ENCODE measurements around the gene NF1.

The NF1 gene

DNA sequence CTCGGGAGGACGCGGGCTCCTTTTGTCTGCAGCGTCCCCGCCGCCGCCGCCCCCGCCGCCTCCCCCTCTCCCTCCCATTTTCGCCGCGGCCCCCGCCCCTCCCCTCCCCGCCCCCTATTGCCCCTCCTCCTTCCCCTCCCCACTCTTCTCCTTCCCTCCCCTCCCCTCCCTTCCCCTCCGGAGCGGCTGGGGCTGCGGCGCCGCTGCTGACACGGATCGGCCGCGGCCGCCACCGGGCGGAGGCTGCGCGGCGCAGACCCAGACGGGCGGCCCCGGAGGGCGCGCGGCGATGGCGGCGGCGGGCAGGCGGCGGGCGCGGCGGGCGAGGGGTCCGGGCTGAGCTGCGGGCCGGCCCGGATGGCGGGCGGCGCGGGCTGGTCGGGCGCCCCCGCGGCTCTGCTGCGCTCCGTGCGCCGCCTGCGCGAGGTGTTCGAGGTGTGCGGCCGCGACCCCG lies 296.7 kb downstream of the NF1 start, which contains the start of gene RAB11FIP4:
TSS of gene RAB11FIP4 (plus strand) at position 180 of the 454 bp plus-strand sequence. CDS start at position 358, 178 bp downstream.
- peak; percentile 81 for DNase-seq

DNA sequence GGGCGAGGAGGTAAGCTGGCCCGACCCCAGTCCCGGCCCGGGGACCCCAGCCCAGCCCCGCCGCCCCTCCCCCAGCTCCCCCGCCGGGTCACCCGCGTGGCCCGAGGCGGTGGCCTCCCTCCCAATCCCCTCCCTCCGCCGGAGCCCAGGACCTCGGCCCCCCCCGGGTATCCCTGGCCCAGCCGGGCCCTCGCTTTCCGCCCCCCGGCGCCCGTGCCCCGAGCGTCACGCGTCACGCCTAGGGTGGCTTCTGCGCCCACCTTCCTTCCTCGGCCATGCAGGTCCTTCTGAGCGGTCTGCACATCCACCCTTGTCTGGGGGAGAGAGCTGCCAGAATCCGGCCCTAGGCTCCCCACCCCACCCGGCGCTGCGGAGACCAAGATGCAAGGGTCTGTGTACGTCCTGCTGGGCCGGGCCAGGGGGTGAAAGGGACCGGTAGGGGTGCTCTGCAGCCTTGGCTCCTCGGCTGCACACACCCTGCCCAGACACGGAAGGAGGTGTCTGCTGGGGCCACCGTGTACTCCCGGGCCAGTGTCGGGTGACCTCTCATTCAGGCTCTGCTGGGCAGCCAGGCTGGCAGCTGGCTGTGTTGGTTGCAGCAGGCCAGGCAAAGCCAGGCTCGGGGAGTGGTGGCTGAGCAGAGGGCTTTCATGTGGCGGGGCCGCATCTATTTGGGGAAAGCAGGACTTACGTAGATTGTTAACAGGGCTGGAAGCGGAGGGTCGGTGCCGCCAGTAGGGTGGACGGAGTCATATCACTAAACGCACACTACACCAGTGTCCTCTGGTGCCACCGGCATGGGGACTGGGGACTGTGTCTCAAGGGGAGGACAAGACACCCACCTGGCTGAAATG lies 297.5 kb downstream of the NF1 start:
- peak; percentile 48 for DNase-seq

DNA sequence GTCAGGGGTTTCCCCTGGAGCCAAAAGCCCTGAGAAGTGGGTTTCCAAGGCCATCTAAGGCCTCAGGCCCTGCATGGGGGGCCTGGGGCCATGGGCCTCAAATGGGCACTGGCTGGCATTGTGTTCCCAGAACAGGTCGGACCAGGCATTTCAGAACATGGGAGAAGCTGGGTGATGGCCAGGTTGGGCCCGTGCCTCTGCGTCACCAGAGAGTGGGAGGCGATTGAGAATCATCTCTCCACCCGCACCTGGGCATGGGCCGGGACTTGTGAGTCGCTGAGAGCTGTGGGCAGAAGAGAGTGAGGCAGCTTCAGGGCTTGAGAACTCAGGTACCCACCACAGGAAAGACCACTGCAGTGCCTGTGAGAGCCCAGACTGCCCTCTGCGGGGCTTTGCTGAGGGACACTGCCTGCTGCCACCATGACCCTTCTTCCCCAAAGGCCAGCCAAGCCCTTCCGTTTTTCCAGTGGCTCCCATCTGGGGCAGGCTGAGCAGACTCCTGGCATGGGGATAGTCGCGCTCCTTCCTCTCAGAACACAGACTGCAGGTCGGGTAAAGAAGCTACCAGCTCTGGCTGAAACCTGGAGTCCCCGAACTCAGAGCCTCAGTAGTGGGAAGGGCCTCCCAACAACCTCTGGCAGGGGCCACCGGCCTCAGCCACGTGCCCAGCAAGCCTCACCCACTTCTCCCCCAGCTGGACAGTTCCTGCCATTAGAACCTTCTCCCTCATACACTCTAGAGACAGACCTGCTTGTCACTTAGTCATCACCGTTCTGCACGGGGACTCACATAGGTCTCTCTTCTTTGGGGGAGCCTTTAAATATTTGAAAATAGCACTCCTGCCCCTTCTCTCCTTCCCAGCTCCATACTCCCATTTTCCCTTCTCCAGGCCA lies 298.3 kb downstream of the NF1 start:
- DNase-seq = no peak

DNA sequence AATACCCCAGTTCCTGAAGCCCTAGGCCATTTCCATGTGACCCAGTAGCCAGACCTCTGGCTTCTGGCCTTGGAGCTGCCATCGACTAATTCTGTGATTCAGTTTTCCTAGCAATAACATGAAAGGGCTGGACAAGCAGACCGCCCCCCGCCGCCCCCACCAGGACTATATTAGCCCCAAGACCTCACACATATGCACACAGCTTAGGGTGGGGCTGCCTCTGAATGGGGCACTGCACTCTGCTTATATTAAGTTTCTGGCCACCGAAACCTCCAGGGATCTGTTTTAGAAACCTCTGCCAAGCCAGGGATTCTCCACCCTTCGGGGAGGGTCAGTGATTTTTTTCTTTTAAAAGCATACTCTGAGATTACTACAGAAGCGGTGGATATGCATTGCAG lies 299.0 kb downstream of the NF1 start:
- DNase-seq = no peak

DNA sequence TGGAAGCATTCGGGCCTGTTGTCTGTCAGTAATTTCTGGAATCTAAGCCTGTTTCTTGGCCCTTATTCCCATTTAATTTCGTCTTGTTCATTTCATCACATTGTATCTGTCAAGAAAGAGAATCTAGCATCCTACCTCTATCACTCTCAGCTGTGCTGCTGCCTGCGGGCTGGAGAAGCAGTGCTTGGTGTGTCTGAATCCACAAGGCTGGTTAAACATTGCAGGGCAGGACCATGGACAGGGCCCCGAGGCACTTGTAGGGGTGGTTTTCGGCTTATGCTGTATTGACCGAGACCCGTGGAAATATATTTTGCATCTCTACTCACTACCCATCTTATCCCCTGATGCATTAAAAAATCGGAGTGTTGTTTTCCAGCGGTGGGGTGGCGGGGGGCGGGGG lies 299.8 kb downstream of the NF1 start:
- no peak for DNase-seq

DNA sequence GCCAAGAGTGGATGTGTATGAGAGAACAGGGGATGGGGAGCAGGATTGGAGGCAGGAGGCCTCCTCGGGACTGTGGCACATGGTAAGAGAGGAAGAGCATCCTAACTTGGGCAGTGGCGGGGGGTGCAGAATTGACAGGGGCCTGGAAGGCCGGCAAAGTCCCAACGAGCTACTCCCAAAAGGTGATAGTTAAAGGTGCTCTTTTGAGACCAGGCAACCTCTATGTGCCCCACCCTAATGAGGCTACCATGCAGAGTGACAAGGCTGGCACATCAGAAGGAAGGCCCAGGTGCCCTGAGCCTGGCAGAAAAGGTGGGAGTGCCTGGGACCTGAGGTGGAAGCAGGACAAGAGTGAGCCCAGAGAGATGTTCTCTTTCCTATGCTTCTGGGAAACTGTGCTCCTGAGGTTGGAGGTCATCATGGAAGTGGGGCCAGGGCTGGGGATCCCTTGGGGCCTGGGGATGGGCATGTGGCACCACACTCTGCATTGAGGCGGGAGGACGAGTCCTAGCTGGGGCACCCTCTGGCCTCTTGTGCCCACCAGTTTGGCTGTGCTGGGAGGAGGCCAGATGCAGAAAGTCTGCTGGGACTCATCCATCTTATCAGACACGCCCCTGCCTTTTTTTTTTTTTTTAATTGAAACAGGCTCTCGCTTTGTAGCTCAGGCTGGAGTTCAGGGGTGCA lies 302.6 kb downstream of the NF1 start:
- DNase-seq = no peak

DNA sequence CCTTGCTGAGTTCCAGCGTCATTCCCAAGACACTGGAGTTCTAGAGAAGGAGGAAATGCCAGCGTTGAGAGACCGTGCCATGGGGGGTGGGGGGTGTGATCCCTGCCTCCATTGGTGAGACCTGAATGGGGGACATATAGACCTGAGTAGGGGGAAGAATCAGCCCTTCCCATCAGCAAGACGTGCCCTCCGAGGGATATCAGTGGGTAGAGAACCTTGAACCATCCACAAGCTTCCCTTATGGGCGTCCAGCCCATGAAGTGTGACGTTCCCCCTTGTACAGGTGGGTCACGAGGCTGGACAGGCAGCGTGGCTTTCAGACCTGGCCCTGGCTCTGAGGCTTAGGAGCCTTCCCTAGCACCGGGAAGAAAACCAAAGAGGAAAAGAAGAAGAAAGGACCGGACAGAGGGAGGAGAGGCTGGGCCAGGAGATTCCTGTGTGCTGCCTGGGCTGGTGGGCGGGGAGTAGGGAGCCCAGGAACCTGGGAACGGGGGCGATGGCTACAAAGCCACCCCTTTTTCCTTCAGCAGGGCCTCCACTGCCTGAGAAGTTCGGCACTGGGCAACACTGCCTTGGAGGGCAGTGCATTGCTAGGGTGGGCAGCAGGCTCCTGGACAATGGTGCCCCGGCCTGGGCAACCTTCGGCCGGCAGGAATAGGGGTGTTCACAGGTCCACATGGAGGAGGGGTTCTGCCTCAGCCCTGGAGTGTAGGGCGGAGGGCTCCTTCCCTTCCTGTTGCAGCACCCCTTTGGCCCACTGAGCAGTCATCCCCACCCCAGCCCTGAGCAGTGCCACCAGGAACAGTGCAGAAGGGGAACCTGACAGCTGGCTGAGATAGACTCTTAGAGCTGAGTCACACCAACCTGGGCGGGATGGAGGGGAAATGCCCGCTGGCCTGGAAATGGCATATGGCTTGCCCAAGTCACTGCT lies 303.9 kb downstream of the NF1 start:
- no peak for DNase-seq

DNA sequence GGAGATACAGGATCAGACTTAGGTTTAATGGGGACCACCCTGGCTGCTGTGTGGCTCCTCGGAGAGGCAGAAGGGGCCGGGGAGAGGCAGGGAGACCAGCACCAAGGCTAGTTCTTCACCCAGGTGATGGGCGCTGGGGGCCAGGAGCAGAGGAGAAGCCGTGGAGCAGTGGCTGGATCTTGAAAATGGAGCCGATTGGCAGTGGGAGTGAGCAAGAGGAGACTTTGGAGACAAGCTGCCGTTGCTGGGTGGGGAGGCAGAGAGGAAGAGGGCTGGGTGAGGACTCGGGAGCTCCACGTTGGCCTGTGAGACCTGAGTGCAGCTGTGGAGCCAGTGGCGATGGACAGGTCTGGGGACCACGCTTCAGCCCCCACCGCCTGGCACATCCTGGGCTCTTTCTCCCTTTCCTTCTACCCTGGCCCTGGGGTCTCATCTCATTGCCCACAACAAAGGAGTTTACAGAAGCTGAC lies 305.7 kb downstream of the NF1 start:
- no peak for DNase-seq

DNA sequence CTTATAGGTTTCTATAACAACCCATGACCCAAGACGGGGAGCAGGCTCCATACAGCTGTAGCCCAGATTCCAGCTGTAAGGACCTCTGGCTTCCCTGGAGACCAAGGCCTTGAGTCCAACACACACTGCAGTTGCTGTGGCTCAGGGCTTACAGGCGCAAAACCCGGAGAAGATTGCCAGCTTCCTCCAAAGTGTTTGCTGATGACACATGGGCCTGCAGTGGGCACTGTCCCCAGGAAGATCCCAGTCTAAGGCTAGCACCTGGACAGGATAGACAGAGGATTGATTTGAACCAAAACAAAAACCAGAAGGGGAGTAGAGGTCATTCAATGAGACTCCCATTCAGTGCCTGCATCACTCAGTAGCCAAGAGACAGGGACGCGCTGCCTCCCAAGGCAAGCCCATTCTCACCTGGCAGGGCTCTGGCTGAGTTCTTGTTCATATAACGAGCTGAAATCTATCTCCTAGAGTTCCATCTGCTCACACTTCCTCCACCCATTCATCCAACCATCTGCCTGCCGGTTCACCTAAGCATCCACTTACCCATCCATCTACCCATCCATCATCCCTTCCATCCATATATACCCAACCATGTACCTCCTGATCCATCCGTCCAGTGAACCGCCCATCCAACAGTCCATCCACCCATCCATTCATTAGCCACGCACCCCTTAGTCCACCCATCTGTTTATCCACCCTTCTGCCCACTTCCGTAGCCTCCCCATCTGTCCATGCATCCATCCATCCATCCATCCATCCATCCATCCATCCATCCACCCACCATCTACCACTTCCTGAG lies 306.9 kb downstream of the NF1 start:
- no peak for DNase-seq

DNA sequence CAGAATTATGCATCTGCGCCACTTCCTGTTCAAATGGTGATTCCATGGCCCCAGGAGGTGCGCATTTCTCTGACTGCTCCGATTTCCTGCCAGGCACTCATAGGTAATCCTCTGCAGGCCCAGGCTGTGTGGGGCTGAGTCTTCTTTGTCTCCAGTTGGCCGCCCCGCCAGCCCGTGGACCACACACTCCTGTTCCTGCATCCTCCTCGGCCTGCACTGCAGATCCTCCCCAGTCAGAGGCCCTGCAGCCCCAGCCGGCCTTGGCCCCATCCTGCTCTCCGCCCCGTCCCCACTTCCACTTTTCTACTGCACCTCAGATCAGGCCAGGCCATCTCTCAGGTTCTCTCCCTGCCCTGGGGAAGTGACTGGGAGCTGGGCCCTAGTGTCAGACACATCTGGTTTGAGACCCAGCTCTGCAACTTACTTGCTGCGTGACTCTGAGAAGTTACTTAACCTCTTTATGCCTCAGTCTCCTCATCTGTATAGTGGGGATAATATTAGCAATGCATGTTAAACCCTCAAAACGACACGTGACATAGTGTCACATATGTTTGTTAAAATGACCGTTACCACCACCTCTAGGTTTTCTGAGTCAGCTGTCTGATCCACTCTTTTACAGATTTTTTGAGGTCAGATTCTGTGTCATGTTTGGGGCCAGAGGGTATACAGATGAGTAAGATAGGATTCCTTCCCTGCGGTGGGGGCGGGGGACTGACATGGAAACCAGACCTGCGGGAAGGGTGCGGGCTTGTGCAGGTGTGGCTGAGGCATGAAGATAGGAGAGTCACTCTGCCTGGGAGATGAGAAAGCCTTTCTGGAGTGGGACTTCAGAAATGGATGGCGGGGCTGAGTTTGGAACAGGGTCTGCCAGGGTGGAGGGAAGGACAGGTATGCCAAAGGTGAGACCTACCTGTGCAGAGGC lies 309.5 kb downstream of the NF1 start:
- DNase-seq = no peak

DNA sequence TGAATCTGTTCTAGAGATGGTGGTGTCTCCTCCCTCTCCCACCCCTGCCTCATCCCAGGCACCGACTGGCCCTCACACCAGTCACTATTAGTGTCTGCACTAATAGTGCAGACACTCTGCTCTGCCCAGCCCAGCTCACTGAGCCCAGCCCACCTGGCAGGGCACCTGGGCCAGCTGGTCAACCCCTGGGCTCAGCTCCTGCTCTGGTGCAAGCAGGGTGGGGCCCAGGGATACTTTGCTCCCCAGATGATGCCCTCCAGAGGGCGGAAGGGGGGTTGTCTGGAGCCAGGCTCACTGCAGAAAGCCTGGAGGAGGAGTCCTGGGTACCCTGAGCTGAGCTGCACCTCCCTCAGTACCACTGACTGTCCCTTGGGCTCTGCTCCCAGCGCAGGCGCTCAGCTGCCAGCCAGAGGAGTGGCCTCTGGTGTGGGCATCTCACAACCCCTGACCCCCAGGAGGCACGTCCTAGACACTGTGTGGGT lies 311.2 kb downstream of the NF1 start:
- DNase-seq = no peak

DNA sequence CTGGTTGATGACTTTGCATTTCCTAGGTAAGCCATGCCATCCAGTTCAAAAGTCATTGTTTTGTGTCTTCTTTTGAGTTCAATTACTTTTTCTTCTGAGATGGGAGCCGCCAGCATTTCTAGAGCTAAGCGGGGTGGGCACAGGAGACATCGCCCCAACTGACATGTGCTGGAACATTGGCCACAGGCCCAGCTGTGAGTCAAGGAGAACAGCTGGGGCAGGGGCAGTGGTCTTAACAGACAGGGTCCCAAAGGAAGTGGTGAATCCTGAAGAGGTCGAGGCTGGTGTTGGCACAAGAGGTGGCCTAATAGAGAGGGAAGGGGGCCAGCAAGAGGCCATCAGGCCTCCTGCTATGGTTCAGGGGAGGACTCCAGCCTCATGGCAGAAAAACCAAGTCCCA lies 313.8 kb downstream of the NF1 start:
- DNase-seq = no peak

DNA sequence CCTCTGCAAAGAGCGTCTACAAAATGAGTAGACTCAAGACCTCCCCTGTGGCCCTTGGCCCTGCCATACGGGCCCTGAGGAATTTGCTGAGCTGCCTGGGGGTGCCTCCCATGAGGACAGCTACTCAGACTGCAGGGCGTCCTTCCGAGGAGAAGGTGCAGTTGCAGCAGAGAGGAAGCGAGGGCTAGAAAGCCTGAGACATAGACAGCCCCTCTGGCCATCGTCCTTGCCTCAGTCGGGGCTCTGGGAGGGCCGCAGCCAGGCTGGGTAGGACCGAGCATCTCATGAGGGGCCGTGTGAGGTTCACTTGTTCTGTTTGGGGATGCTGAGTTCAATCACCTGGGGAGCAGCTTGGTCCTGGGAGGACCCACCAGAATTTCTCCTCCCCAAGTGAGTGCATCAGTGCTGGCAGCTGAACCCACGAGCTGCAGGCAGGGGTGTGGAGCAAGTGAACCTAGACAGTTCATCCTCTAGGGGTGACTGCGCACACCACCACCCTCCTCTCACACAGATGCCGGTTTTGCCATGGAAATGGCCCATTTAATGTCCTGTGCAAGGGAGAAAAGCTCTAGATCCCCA lies 317.0 kb downstream of the NF1 start:
- DNase-seq = no peak

DNA sequence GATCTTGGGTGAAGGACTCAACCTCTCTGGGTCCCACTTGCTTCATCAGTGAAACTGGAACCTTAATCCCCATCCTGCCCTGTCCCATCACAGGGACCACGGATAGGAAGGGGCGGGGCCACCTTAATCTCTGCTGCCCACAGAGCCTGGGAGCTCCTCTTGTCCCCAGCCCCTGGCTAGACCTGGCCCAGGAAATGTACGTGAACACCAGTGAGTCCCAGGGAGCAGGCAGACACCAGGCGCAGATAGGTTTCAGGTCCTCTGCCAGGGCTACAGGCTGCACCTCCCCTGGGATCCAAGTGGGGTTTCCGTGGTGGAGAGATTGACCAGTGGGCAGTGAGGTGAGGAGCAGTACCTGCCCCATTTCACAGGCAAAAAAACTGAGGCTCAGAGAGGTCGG lies 317.7 kb downstream of the NF1 start:
- DNase-seq = peak; percentile 25

DNA sequence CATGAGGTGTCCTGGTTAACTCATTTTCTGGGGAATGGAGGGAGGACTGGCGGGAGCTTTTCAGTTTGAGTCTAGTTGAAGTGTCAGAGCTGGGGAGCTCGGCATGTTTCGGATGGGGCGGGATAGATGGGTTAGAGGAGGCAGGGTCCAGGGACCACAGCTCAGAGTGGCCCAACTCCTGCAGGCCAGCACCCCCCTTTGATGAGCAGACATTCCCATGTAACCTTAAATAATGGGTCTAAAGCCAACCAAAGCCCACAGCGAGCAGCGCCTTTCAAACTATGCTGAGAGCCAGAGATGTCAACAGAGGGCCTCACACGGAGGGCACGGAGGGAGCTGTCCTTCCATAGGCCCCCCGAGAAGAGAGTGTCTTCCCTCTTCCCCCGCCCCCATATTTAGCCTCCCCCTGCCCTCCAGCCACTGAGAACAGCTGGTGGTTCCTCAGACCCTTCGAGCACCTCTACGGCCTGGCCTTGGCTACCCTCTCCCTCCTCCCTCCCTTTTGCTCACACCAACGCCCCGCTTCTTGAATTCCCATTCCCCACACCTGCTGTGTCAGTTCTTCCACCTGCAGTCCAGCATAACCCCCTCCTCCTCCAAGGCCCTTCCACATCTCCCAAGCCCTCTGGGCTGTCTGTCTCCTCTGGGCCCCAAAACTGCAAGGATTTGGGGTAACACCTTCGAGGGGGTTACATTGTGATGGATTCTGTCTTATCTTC lies 318.5 kb downstream of the NF1 start:
- no peak for DNase-seq

DNA sequence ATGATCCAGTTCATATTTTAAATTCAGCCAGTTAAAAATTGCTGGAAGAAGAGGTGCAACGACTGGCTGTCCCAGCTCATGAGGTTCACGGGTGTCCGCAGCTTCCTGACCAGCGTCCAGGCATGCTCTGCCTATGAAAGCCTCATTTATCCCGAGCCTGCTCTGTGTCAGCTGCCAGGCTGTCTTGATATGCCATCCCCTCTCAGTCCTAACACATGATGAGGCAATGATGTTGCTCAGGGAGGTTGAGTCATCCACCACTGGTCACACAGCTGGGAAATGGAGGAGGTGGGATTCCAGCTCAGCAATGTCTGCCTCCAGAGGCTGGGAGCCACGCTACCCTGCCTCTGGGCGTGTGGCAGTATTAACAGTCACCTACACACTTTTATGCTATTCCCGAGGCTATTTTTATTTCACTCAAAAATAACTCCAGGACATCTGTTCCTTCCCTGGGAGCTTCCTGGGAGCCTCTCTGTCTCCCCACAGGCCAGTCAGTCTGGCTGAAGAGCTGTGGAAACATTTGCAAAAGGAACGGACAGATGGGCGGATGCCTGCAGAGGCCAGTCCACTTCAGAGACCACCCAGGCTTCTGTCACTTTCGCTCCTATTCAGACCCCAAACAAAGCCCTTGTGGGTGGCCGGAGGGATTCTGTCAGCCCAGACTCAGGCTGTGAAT lies 319.2 kb downstream of the NF1 start:
- no peak for DNase-seq

DNA sequence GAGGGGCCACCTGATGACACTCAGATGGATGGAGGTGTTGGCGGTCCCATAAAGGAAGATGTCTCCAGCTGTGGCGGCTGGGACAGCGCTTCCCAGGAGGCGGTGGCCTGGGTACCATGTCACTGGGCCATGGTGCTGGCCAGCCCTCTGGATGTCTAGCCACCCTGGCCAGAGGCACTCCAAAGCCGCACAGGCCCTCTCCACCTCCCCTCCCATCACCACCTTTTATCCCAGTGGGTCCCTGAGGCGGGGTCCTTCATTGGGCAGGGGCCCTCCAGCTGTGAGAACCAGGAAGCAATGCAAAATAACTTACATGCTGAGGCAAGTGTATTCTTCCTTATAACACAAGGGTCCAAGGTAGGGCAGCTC lies 319.8 kb downstream of the NF1 start:
- DNase-seq = no peak

DNA sequence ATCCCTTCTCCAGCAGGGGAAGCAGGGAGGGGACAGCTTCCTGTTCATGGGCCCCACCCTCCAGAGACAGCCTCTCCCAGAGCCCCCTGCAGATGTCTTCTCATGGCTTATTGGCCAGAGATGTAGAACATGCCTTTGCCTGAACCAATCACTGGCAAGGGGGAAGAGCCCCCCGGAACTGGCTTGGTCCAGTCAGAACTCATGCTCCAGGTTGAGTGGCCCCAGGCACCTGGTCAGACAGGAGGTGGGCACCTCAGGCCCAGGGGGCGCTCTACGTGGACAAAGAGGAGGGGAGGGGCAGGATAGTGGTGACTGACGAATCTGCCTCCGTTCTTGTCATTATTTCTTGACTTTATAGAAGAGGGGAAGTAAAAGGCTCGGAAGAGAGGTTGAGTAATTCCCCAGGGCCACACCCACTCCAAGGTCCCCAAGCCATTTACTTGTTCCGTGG lies 320.3 kb downstream of the NF1 start:
- DNase-seq = no peak

All from NCI-H82 (cell line).